ENCODE measurements around the gene RSPO1. TPM values are rescaled to one million over a fixed set of nuclear protein-coding genes. Genes with fewer than 3 reads are reported as not detected.
"Not testable (repeated sequence)": the region's sequence is repeated elsewhere in the genome, so short reads cannot be mapped to it uniquely, and the experiment has no call there.

RSPO1 gene, protein sequence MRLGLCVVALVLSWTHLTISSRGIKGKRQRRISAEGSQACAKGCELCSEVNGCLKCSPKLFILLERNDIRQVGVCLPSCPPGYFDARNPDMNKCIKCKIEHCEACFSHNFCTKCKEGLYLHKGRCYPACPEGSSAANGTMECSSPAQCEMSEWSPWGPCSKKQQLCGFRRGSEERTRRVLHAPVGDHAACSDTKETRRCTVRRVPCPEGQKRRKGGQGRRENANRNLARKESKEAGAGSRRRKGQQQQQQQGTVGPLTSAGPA
- total RNA-seq: 4.3 TPM
- long read RNA-seq, transcript RSPO1-201 (7 exons, 2,621 nt): major isoform, 11 of 16 reads
- long read RNA-seq, partial matches to known transcripts: 2 of 16 reads
- long read RNA-seq, other reads (novel, unspliced or antisense): 3 of 16 reads

DNA sequence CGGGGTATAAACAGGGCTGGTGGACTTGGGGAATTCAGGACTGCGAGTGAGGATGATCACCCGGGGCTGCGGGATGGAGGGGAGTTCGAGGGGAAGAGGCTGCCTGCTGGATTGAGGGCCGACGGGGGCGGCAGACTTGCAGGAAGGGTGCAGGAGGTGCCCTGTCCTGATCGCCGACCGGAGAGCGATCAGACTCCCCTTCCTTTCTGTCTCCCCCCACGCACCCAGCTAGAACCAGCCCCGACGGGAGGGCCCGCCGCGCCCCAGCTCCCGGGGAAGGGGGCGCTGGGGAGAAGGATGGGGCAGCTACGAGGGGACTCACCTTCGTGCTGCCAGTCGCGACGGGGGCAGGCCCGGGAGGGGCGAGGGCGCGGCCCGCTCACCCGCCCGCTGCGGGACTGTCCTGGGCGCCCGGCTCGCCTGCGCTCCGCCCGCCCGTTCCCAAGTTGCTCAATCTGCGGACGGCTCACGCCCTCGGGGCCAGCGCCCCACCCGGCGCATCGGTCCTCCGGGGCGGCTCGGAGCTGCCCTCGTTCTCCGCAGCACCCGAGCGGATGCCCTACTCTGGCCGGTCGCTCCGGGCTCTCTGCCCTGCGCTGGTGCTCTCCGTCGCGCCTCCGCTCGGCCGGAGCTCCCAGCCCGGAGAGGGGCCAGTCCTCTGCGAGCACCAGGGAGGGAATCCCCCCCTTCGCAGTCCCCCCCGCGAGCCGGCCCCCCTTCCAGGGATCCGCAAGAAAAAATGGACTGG is at the start of gene RSPO1:
TSS of gene RSPO1 (minus strand) at position 649 of the 748 bp plus-strand sequence. CDS start 5,231 bp downstream, outside the sequence.
- Histone ChIP-seq H3K9me3 (no peaks in the 10 kb centered on the region), H3K36me3 (no peaks in the 10 kb centered on the region), H3K4me1 (peaks cover 12% of the 10 kb centered on the region), H3K27ac (no peak within 1 kb of the TSS), H3K27me3 (ENCODE audit: low read depth) (peaks cover 65% of the 10 kb centered on the region), H3K4me3 (peak within 1 kb of the TSS; percentile 50)
- intact Hi-C loops (cut with DNase I): no loop called here
- TF ChIP-seq, protein P1, sequence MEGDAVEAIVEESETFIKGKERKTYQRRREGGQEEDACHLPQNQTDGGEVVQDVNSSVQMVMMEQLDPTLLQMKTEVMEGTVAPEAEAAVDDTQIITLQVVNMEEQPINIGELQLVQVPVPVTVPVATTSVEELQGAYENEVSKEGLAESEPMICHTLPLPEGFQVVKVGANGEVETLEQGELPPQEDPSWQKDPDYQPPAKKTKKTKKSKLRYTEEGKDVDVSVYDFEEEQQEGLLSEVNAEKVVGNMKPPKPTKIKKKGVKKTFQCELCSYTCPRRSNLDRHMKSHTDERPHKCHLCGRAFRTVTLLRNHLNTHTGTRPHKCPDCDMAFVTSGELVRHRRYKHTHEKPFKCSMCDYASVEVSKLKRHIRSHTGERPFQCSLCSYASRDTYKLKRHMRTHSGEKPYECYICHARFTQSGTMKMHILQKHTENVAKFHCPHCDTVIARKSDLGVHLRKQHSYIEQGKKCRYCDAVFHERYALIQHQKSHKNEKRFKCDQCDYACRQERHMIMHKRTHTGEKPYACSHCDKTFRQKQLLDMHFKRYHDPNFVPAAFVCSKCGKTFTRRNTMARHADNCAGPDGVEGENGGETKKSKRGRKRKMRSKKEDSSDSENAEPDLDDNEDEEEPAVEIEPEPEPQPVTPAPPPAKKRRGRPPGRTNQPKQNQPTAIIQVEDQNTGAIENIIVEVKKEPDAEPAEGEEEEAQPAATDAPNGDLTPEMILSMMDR (IDR thresholded peaks at IDR 0.05): no peak
- ATAC-seq: peak; percentile 65 to 68
- no peak for DNase-seq

DNA sequence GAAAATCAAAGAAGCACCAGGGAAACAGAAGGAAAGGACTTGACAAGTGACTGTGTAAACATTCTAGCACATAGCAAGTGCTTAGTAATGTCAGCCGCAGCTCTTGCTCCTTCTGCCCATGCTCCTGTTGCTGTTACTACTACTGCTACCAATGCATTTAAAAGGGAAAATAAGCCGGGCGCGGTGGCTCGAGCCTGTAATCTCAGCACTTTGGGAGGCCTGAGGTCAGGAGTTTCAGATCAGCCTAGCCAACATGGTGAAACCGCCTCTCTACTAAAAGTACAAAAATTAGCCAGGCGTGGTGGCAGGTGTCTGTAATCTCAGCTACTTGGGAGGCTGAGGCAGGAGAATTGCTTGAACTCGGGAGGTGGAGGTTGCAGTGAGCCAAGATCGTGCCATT is 49.5 kb upstream of the RSPO1 start:
- H3K4me1 ChIP-seq; DNase-seq; H3K4me3 ChIP-seq; H3K9me3 ChIP-seq; ATAC-seq; H3K27ac ChIP-seq; H3K27me3 ChIP-seq (ENCODE audit: low read depth): not testable (repeated sequence)
- H3K36me3 ChIP-seq: peaks cover 64% of the 10 kb centered on the region
- intact Hi-C loops (cut with DNase I): loop anchor here (5.0 to 10.0 kb wide), 2 partner anchors 82 to 229 kb away; no protein-coding TSS in a partner anchor

DNA sequence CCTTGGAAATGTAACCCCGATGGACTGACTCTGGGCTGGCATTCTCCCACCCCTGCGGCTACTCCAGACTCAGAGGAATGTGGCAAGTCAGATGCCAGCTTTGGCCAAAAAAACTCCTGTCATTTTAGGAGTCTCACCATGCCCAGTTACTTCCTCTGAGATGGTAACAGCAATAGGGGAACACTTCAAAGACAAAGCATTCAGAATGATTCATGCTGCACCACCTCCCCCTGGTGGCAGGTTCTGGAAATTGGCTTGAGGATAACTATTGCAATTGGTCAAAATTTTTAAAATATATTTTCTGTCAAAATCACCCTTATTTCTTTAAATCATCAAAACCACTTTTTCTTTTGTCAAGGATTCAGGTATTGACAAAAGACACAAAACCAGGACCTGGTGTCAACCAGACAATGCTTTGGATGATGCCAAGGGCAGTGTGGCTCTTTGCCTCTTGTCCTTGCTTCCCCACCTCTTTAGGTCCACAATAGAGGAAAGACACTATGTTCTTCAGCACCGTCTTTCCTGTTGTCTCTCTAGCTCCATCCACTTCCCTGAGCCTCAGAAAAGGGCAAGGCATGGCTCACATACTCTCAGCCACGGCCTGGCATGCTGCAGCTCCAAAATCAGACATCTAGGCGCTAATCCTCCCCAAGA is 47.8 kb upstream of the RSPO1 start:
- TF ChIP-seq, protein P1 (IDR thresholded peaks at IDR 0.05): peak; percentile 81
- DNase-seq (peak; percentile 66), ATAC-seq (peak; percentile 78 to 87)
- H3K36me3 ChIP-seq: peaks cover 60% of the 10 kb centered on the region
- H3K4me3 ChIP-seq: no peak overlapping the region
- H3K27me3 ChIP-seq (ENCODE audit: low read depth): no peaks in the 10 kb centered on the region
- H3K4me1 ChIP-seq: no peaks in the 10 kb centered on the region
- H3K9me3 ChIP-seq: no peaks in the 10 kb centered on the region
- intact Hi-C loops (cut with DNase I): loop anchor here (5.0 to 10.0 kb wide), 2 partner anchors 80 to 228 kb away; no protein-coding TSS in a partner anchor
- no peak overlapping the region for H3K27ac ChIP-seq

DNA sequence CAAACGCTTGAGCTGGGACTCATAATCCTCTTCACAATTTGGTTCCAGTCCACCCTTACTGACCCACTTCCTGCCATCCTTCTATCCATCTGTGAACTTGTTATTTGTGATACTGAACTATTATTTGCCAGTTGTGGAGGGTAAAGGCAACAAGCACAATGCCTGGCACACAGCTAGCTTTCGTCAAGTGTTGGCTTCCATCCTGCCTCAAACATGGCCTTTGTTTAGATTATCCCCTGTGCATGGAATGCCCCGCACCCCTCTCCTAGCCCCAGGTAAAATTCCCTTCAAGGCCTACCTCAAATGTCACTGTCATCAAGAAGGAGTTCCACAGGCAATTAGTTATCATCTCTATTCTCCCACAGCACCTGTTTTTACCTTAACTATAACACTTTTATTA is 46.2 kb upstream of the RSPO1 start:
- Histone ChIP-seq H3K9me3 (no peaks in the 10 kb centered on the region), H3K27ac (no peak overlapping the region), H3K4me1 (peaks cover 1% of the 10 kb centered on the region), H3K27me3 (ENCODE audit: low read depth) (no peaks in the 10 kb centered on the region), H3K36me3 (peaks cover 49% of the 10 kb centered on the region), H3K4me3 (no peak overlapping the region)
- no peak for ATAC-seq
- TF ChIP-seq, protein P1 (IDR thresholded peaks at IDR 0.05): no peak
- DNase-seq: no peak
- intact Hi-C loops (cut with DNase I): loop anchor here (5.0 to 10.0 kb wide), 2 partner anchors 79 to 226 kb away; no protein-coding TSS in a partner anchor

DNA sequence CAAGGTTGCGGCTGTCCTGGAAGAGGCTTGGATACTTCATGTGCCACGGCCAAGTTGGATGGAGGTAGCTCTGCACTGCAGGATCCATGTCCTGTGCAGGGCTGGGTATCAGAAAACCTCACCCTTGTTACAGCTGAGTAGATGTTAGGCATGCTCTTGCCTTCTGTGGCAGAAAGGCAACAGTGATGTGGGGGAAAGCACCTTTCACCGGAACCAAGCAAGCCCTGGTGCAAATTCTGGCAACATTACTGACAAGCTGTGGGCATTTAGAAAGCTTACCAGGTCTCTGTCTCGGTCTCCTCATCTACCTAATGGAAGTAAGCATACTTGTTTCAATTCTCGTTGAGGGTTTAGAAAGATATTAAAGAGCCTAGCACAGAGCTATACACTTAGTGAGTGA is 43.1 kb upstream of the RSPO1 start:
- no peak for ATAC-seq
- Histone ChIP-seq H3K4me1 (peaks cover 8% of the 10 kb centered on the region), H3K27me3 (ENCODE audit: low read depth) (no peaks in the 10 kb centered on the region), H3K36me3 (peaks cover 19% of the 10 kb centered on the region), H3K4me3 (no peak overlapping the region), H3K9me3 (no peaks in the 10 kb centered on the region), H3K27ac (no peak overlapping the region)
- intact Hi-C loops (cut with DNase I): no loop called here
- no peak for DNase-seq
- TF ChIP-seq, protein P1 (IDR thresholded peaks at IDR 0.05): no peak

Data from lower lobe of right lung (tissue), 2 donors.